Heart left ventricle (tissue), 16 donors: Measurements from ENCODE around the gene ADIPOQ. TPM values are rescaled to one million over a fixed set of nuclear protein-coding genes. Genes with fewer than 3 reads are reported as not detected.
"Not testable (repeated sequence)": the region's sequence is repeated elsewhere in the genome, so short reads cannot be mapped to it uniquely, and the experiment has no call there.

Experiments
- ATAC-seq, 4 donors: fragments of 200-7000 bp; cut with Tn5 transposase; one replicate each; pipeline ENCODE4 v1.9.1; 2020 to 2022; ENCODE audit warnings: moderate library complexity in 4 of 4, mild to moderate bottlenecking in 3 of 4, moderate number of reproducible peaks in 1 of 4
- DNase-seq, 5 donors: peaks; one replicate each; pipeline ENCODE4 v3.0.0-alpha.2; 2020
- H3K27ac ChIP-seq, 12 donors: fragments of 200-600 bp; sonication (generic) in 4 of 12; one replicate each; pipeline versions ENCODE4 v1.5.0 to v1.8.0; 2016 to 2022; ENCODE audit warnings: mild to moderate bottlenecking in 2 of 12
- H3K27me3 ChIP-seq, 9 donors: fragments of 200-600 bp; sonication (generic) in 2 of 9; one replicate each; pipeline versions ENCODE4 v1.5.1 to v1.8.0; 2016 to 2022; ENCODE audit warnings: mild to moderate bottlenecking in 3 of 9
- H3K36me3 ChIP-seq, 9 donors: fragments of 200-600 bp; sonication (generic) in 2 of 9; one replicate each; pipeline versions ENCODE4 v1.5.0 to v1.8.0; 2018 to 2022; ENCODE audit warnings: mild to moderate bottlenecking in 2 of 9
- H3K4me1 ChIP-seq, 12 donors: fragments of 200-600 bp; sonication (generic) in 4 of 12; one replicate each; pipeline versions ENCODE4 v1.5.0 to v1.8.0; 2016 to 2022; ENCODE audit warnings: mild to moderate bottlenecking in 3 of 12
- H3K4me3 ChIP-seq, 12 donors: fragments of 200-600 bp; sonication (generic) in 4 of 12; one replicate each; pipeline versions ENCODE4 v1.5.0 to v1.8.0; 2017 to 2022; ENCODE audit warnings: mild to moderate bottlenecking in 9 of 12, moderate library complexity in 4 of 12
- H3K9me3 ChIP-seq, 12 donors: fragments of 200-600 bp; sonication (generic) in 4 of 12; one replicate each; pipeline versions ENCODE4 v1.5.0 to v1.8.0; 2016 to 2022; ENCODE audit warnings: mild to moderate bottlenecking in 1 of 12
- CTCF ChIP-seq, 12 donors: fragments of 200-600 bp; sonication (generic) in 4 of 12; IDR thresholded peaks; one replicate each; pipeline versions ENCODE4 v1.5.0 to v1.8.0; 2018 to 2022; ENCODE audit warnings: antibody characterized with exemption in 12 of 12, mild to moderate bottlenecking in 5 of 12
- POLR2A ChIP-seq, 2 donors: fragments of 450-650 bp; IDR thresholded peaks; one replicate each; pipeline ENCODE4 v1.6.1; 2017; ENCODE audit warnings: antibody characterized with exemption in 2 of 2, mild to moderate bottlenecking in 2 of 2, moderate library complexity in 2 of 2
- WGBS, 4 donors: extraction: QIAGEN DNeasy Blood & Tissue Kit in 2 of 4; methylation state at CpG; one replicate each; pipeline versions ENCODE4 v1.1.5 to v1.1.7; 2013 to 2018; 5-methylcytosine and 5-hydroxymethylcytosine counted together
- intact Hi-C, 10 donors: fragments of 100-400 bp; cut with DNase I; formaldehyde crosslinking; loops; one replicate each; pipeline versions ENCODE4 v1.11.1 to v1.14.2; 2022
- polyA plus RNA-seq, 2 donors: library from polyadenylated mRNA; stranded (reverse); fragments of 200-250 nt; gene quantifications; one replicate each; pipeline ENCODE4 v1.2.3, GENCODE V29; 2013
- total RNA-seq, 9 donors: library from RNA; depleted of rRNA in 2 of 9; stranded (reverse); fragments of >200 nt in 2 of 9; fragmentation: NEBNext Ultra II Directional in 3 of 9; extraction: Animal tissue kit (Norgen Biotek cat#: 25700) in 3 of 9; gene quantifications; one replicate each; pipeline versions ENCODE4 v1.1.0 to v1.2.4, GENCODE V29; 2016 to 2023
- donor health status: ischemic (EF 13 %, LVEDD 7.1; RV severe dilation, severe dysfunction).
- donor health status: healthy with polysubstance abuse.
- donor health status: DM: no; HTN: yes; CAD: no.
- donor health status: DM: no; HTN: no; CAD: no.
- donor health status: ischemic (EF 25% LVEDD 6.9; RV normal size, moderate dysfunction).
- donor health status: ischemic (EF 25% LVEDD 5.7; RV mildly dilated, moderate dysfunction).
- donor health status: healthy.
- donor health status: DM: yes; HTN: yes; CAD: no.
- donor health status: ischemic (EF 35%, LVEDD 5.7; RV mildly dilated, moderate dysfunction).
- donor health status: nonischemic (EF 11% LVEDD 7.7; RV severe dilation, severe dysfunction).
- donor health status: DM: yes; HTN: yes; CAD: no.
- donor health status: PGD.
- donor health status: ischemic (EF 29% LVEDD 5.4; RV normal size, mild dysfunction).
- donor health status: nonischemic (EF 23%, LVEDD 6.1; RV moderate dilation, normal function).

Gene ADIPOQ
- total and polyA plus RNA-seq, 11 donors: 0.12 to 113 (median 1.8) TPM

- ATAC-seq: peak in 1 of 4 donors; percentile 39
- no peak for DNase-seq
- Histone ChIP-seq H3K36me3 (no peaks in the 10 kb centered on the region), H3K27ac (no peak overlapping the region), H3K27me3 (no peaks in the 10 kb centered on the region), H3K4me3 (no peak overlapping the region), H3K9me3 (no peaks in the 10 kb centered on the region), H3K4me1 (peaks cover 0 to 15% (median 0%) of the 10 kb centered on the region in 12 donors)
- WGBS, 4 donors: 75 to 87% (median 83%) methylated on average over 6 of the region's 6 CpGs
- TF ChIP-seq POLR2A (IDR thresholded peaks at IDR 0.05): no peak
- intact Hi-C loops: no loop called here
These were observed 40.6 kb downstream of the ADIPOQ start for GRCh38 chr3:186882881-186883685.

GRCh38 chr3:186883686-186884058 is 41.2 kb downstream of the ADIPOQ start:
- H3K4me1 ChIP-seq: peaks cover 0 to 15% (median 0%) of the 10 kb centered on the region in 12 donors

GRCh38 chr3:186884868-186885267 is 42.4 kb downstream of the ADIPOQ start:
- ATAC-seq, H3K9me3 ChIP-seq, DNase-seq, H3K27me3 ChIP-seq, intact Hi-C loops, H3K4me3 ChIP-seq, H3K27ac ChIP-seq, H3K36me3 ChIP-seq: not testable (repeated sequence)
- peaks cover 0 to 15% (median 0%) of the 10 kb centered on the region in 12 donors for H3K4me1 ChIP-seq
- WGBS, 4 donors: 96 to 97% (median 96%) methylated on average over 9 to 29 of the region's 29 CpGs; no CpG with 5 or more reads in 1 of the 4 donors

More at GRCh38 chr3:186883686-186884058, 41.2 kb downstream of the ADIPOQ start:
- no peak for DNase-seq
- TF ChIP-seq POLR2A (IDR thresholded peaks at IDR 0.05): no peak
- TF ChIP-seq CTCF (IDR thresholded peaks at IDR 0.05): no peak
- H3K36me3 ChIP-seq: no peaks in the 10 kb centered on the region
- 91 to 97% (median 95%) methylated on average over 1 of the region's 1 CpG for WGBS, 4 donors
- intact Hi-C loops: no loop called here
- no peaks in the 10 kb centered on the region for H3K9me3 ChIP-seq
- ATAC-seq: no peak
- H3K27ac ChIP-seq: no peak overlapping the region
- H3K27me3 ChIP-seq: no peaks in the 10 kb centered on the region
- no peak overlapping the region for H3K4me3 ChIP-seq

- TF ChIP-seq POLR2A (IDR thresholded peaks at IDR 0.05): no peak
- no peak for TF ChIP-seq CTCF (IDR thresholded peaks at IDR 0.05)
- ATAC-seq (no peak), DNase-seq (no peak)
- Histone ChIP-seq H3K4me3 (no peak overlapping the region), H3K27me3 (no peaks in the 10 kb centered on the region), H3K9me3 (no peaks in the 10 kb centered on the region), H3K27ac (no peak overlapping the region), H3K4me1 (peaks cover 0 to 15% (median 0%) of the 10 kb centered on the region in 12 donors), H3K36me3 (no peaks in the 10 kb centered on the region)
- WGBS, 4 donors: 88 to 91% (median 90%) methylated on average over 5 of the region's 5 CpGs
- intact Hi-C loops: no loop called here
These were observed 43.9 kb downstream of the ADIPOQ start for GRCh38 chr3:186886202-186886981.

- H3K9me3 ChIP-seq, DNase-seq, H3K27me3 ChIP-seq, H3K27ac ChIP-seq, H3K36me3 ChIP-seq, ATAC-seq, H3K4me3 ChIP-seq, intact Hi-C loops: not testable (repeated sequence)
- WGBS, 4 donors: 36 to 53% (median 50%) methylated on average over 2 to 3 of the region's 5 CpGs; no CpG with 5 or more reads in 1 of the 4 donors
- H3K4me1 ChIP-seq: peaks cover 0 to 11% (median 0%) of the 10 kb centered on the region in 12 donors
These were observed 45.0 kb downstream of the ADIPOQ start for GRCh38 chr3:186887507-186887938.
